Jurkat, Clone E6-1 (cell line): Measurements from ENCODE around the gene MAP3K2.

Experiments
- DNase-seq: peaks from one replicate; pipeline ENCODE4 v3.0.0-alpha.2; 2011; ENCODE audit warnings: low read depth, low spot score
- H3K4me3 ChIP-seq: 2 replicates; pipeline ENCODE4 v1.5.1; 2011; ENCODE audit warnings: mild to moderate bottlenecking, low read length, control low read depth, moderate library complexity

The MAP3K2 gene

GRCh38 chr2:127421871-127422558 is 34.2 kb upstream of the MAP3K2 start:
- H3K4me3 ChIP-seq = no peak overlapping the region
- DNase-seq = no peak

- no peak for DNase-seq
- H3K4me3 ChIP-seq = no peak overlapping the region
Observed at GRCh38 chr2:127421116-127421800, 33.5 kb upstream of the MAP3K2 start.

GRCh38 chr2:127420039-127420864 is 32.5 kb upstream of the MAP3K2 start:
- DNase-seq = no peak

GRCh38 chr2:127419448-127420038 is 31.8 kb upstream of the MAP3K2 start:
- H3K4me3 ChIP-seq = no peak overlapping the region
- DNase-seq = no peak

More at GRCh38 chr2:127420039-127420864, 32.5 kb upstream of the MAP3K2 start:
- H3K4me3 ChIP-seq = no peak overlapping the region

- no peak overlapping the region for H3K4me3 ChIP-seq
- DNase-seq = no peak
Observed at GRCh38 chr2:127419112-127419430, 31.3 kb upstream of the MAP3K2 start.

GRCh38 chr2:127418300-127419111 is 30.7 kb upstream of the MAP3K2 start, which contains the start of gene PROC:
Gene PROC (plus strand): TSS chr2:127418427. CDS start chr2:127419943, 1,516 bp downstream.
- no peak within 1 kb of the TSS for H3K4me3 ChIP-seq
- no peak for DNase-seq

- no peak overlapping the region for H3K4me3 ChIP-seq
- no peak for DNase-seq
Observed at GRCh38 chr2:127417406-127417805, 29.6 kb upstream of the MAP3K2 start.

GRCh38 chr2:127416506-127417001 is 28.8 kb upstream of the MAP3K2 start:
- H3K4me3 ChIP-seq = peak overlapping the region; percentile 60
- peak; percentile 75 for DNase-seq

- peak; percentile 65 for DNase-seq
- H3K4me3 ChIP-seq = peak overlapping the region; percentile 60
Observed at GRCh38 chr2:127415593-127416505, 28.1 kb upstream of the MAP3K2 start.

- no peak overlapping the region for H3K4me3 ChIP-seq
- no peak for DNase-seq
Observed at GRCh38 chr2:127414638-127415592, 27.1 kb upstream of the MAP3K2 start.

GRCh38 chr2:127413782-127414637 is 26.2 kb upstream of the MAP3K2 start:
- DNase-seq = no peak
- H3K4me3 ChIP-seq = no peak overlapping the region

GRCh38 chr2:127413200-127413599 is 25.4 kb upstream of the MAP3K2 start:
- no peak overlapping the region for H3K4me3 ChIP-seq
- DNase-seq = no peak

- no peak for DNase-seq
- H3K4me3 ChIP-seq = no peak overlapping the region
Observed at GRCh38 chr2:127411653-127412369, 24.0 kb upstream of the MAP3K2 start.

- no peak overlapping the region for H3K4me3 ChIP-seq
- no peak for DNase-seq
Observed at GRCh38 chr2:127410871-127411652, 23.3 kb upstream of the MAP3K2 start.
